ENCODE measurements around the gene NFIB. TPM values are rescaled to one million over a fixed set of nuclear protein-coding genes. Genes with fewer than 3 reads are reported as not detected.

The NFIB gene
- total RNA-seq, 2 experiments from 2014 or later, result 13.7 to 25.1 TPM

DNA sequence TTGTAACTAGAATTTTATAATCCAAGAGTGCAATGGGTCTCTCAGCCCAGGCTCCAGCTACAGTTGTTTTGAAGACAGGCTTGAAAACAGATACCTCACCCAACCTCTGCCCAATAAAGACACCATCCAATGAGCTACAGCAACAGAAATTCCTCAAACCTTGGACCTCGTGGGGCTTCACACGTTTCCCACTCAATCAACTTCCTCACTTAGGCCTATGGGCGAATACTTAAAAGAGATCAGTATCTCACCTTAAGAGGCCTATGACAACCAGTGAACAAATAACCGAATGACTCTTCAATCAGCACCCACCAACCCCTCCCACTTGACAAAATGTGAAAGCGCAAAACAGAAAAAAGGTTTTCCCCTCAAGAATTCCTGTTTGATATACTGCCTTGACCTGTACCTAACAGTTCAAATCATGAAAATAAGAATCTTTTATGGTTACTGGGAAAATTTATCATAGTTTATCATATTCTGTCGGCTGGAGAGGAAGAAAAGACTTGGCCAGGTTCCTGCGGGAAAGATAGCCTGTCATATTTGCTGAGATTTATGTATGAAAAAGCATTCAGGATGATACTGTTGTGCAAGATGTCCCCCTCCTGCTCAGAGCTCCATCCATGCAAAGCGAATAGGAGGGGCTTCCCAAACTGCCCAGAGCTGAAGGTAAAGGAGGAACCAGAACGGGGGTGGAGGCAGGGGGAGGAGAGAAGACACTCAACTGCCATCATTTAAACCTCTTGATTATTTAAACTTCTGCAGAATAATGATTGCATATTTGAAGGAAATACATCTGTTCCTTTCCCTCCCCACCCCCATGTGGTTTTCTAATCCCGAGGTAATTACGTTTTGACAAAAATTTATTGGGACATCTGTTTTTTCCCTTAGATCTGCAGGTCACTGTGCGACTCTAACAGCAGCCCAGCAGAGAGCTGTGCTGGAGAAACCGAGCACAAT is 256.3 kb downstream of the NFIB start:
- POLR2A ChIA-PET, result interaction anchor here (0.5 to 0.8 kb wide), 3 partner anchors 10 to 261 kb away, joined by 3 read pairs; no protein-coding TSS in a partner anchor
- H3K4me2 ChIP-seq (ENCODE audit: low read length), result no peak overlapping the region

DNA sequence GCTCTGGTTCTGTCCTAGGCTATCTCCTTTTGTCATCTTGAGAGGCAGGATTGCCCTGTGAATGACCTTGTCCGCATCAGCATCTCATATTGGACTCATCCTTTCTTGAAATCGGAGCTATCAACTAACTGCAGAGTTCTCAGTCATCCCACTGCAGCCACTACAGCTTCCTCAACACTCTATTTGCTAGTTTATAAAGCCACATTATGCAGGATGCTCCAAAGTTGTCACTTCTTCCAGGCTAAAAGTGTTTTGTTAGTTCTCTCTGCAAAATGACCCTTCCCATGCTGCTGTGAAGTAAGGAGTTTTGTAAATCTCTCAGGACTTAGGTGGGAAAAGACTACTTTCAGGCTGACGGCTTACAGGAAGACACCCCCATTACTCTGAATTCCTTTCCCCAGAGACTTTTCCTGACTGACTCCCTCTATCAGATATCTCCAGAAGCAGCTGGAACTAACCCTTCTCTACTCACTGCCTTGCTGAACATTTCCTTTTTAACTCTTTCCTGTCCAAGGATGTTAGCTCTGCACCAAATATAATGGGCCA is 257.6 kb downstream of the NFIB start:
- no peak overlapping the region for H3K27ac ChIP-seq (ENCODE audit: low read depth, low read length, poor library complexity, severe bottlenecking)
- H3K36me3 ChIP-seq (ENCODE audit: insufficient read depth, low read length), result no peaks in the 10 kb centered on the region
- no peaks in the 10 kb centered on the region for H3K9me2 ChIP-seq (ENCODE audit: insufficient read depth, low read length)
- no peak overlapping the region for H2AFZ ChIP-seq (ENCODE audit: low read length)
- no peak overlapping the region for H3K4me2 ChIP-seq (ENCODE audit: low read length)
- no peaks in the 10 kb centered on the region for H3K4me1 ChIP-seq (ENCODE audit: insufficient read depth, low read length, poor library complexity, severe bottlenecking)
- POLR2A ChIA-PET, result interaction anchor here (0.6 kb wide), 1 partner anchor 22 kb away, joined by 6 read pairs; no protein-coding TSS in a partner anchor
- TF ChIP-seq EZH2phosphoT487 (IDR thresholded peaks at IDR 0.05; ENCODE audit: borderline replicate concordance, low read depth, low read length), result no peak
- TF ChIP-seq, protein P1, sequence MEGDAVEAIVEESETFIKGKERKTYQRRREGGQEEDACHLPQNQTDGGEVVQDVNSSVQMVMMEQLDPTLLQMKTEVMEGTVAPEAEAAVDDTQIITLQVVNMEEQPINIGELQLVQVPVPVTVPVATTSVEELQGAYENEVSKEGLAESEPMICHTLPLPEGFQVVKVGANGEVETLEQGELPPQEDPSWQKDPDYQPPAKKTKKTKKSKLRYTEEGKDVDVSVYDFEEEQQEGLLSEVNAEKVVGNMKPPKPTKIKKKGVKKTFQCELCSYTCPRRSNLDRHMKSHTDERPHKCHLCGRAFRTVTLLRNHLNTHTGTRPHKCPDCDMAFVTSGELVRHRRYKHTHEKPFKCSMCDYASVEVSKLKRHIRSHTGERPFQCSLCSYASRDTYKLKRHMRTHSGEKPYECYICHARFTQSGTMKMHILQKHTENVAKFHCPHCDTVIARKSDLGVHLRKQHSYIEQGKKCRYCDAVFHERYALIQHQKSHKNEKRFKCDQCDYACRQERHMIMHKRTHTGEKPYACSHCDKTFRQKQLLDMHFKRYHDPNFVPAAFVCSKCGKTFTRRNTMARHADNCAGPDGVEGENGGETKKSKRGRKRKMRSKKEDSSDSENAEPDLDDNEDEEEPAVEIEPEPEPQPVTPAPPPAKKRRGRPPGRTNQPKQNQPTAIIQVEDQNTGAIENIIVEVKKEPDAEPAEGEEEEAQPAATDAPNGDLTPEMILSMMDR (conservative IDR thresholded peaks at IDR 0.05; ENCODE audit: low read length), result no peak
- H3K9me3 ChIP-seq (ENCODE audit: low read length), result no peaks in the 10 kb centered on the region
- no peak overlapping the region for H3K4me3 ChIP-seq (ENCODE audit: low read depth, low read length, poor library complexity, severe bottlenecking)
- intact Hi-C loops (cut with micrococcal nuclease; ENCODE audit: unreplicated experiment), result no loop called here
- DNase-seq (ENCODE audit: low spot score), result no peak
- no peaks in the 10 kb centered on the region for H4K20me1 ChIP-seq (ENCODE audit: insufficient read depth, low read length)
- no peaks in the 10 kb centered on the region for H3K79me2 ChIP-seq (ENCODE audit: insufficient read depth, low read depth, low read length)
- CTCF ChIA-PET (ENCODE audit: unreplicated experiment), result no interaction called here
- BruUV-seq (replicated peaks), result no TSS peak

More for the DNA sequence above, 256.3 kb downstream of the NFIB start:
- no peaks in the 10 kb centered on the region for H3K79me2 ChIP-seq (ENCODE audit: insufficient read depth, low read depth, low read length)
- no peaks in the 10 kb centered on the region for H3K9me2 ChIP-seq (ENCODE audit: insufficient read depth, low read length)
- CTCF ChIA-PET (ENCODE audit: unreplicated experiment), result no interaction called here
- intact Hi-C loops (cut with micrococcal nuclease; ENCODE audit: unreplicated experiment), result no loop called here
- H4K20me1 ChIP-seq (ENCODE audit: insufficient read depth, low read length), result no peaks in the 10 kb centered on the region
- TF ChIP-seq EZH2phosphoT487 (IDR thresholded peaks at IDR 0.05; ENCODE audit: borderline replicate concordance, low read depth, low read length), result no peak
- TF ChIP-seq, protein P1 (conservative IDR thresholded peaks at IDR 0.05; ENCODE audit: low read length), result no peak
- no peak overlapping the region for H3K4me3 ChIP-seq (ENCODE audit: low read depth, low read length, poor library complexity, severe bottlenecking)
- no peak for DNase-seq (ENCODE audit: low spot score)
- H3K4me1 ChIP-seq (ENCODE audit: insufficient read depth, low read length, poor library complexity, severe bottlenecking), result no peaks in the 10 kb centered on the region
- H3K36me3 ChIP-seq (ENCODE audit: insufficient read depth, low read length), result no peaks in the 10 kb centered on the region
- no peak overlapping the region for H3K27ac ChIP-seq (ENCODE audit: low read depth, low read length, poor library complexity, severe bottlenecking)
- no peak overlapping the region for H2AFZ ChIP-seq (ENCODE audit: low read length)
- H3K9me3 ChIP-seq (ENCODE audit: low read length), result no peaks in the 10 kb centered on the region
- no TSS peak for BruUV-seq (replicated peaks)
